HG03103 (cell line): Measurements from ENCODE around the gene C6orf136.
A peak's percentile ranks its signal among the peaks of the same experiment; 100 is the strongest.
"Not testable (repeated sequence)": the region's sequence is repeated elsewhere in the genome, so short reads cannot be mapped to it uniquely, and the experiment has no call there.

Experiments
- ATAC-seq: cut with Tn5 transposase; IDR thresholded peaks from one replicate; pipeline ENCODE4 v1.9.1; 2021; ENCODE audit warnings: low read depth; ENCODE audit not compliant: unreplicated experiment

Gene C6orf136

GRCh38 chr6:30646450-30647241, at the start of gene C6orf136:
Gene C6orf136, plus strand, starts transcription at chr6:30647133. Its CDS starts 99 bp downstream, at chr6:30647232.
- peak; percentile 30 for ATAC-seq

GRCh38 chr6:30597315-30598144, 49.4 kb upstream of the C6orf136 start:
- not testable (repeated sequence) for ATAC-seq

GRCh38 chr6:30598912-30599624, 47.9 kb upstream of the C6orf136 start:
- no peak for ATAC-seq

GRCh38 chr6:30599625-30600324, 47.2 kb upstream of the C6orf136 start:
- ATAC-seq = no peak

- ATAC-seq = no peak
Measured at GRCh38 chr6:30600451-30600961, 46.4 kb upstream of the C6orf136 start.

GRCh38 chr6:30601436-30601814, 45.5 kb upstream of the C6orf136 start:
- ATAC-seq = no peak

- ATAC-seq = no peak
Measured at GRCh38 chr6:30601815-30602641, 44.9 kb upstream of the C6orf136 start.

- no peak for ATAC-seq
Measured at GRCh38 chr6:30603961-30604360, 43.0 kb upstream of the C6orf136 start.

- no peak for ATAC-seq
Measured at GRCh38 chr6:30610065-30610464, 36.9 kb upstream of the C6orf136 start.

GRCh38 chr6:30611150-30611855, 35.6 kb upstream of the C6orf136 start:
- ATAC-seq = no peak

- no peak for ATAC-seq
Measured at GRCh38 chr6:30611856-30612194, 35.1 kb upstream of the C6orf136 start.

- ATAC-seq = no peak
Measured at GRCh38 chr6:30612213-30612612, 34.7 kb upstream of the C6orf136 start.

- no peak for ATAC-seq
Measured at GRCh38 chr6:30612687-30613248, 34.2 kb upstream of the C6orf136 start.

- ATAC-seq = no peak
Measured at GRCh38 chr6:30613251-30614043, 33.5 kb upstream of the C6orf136 start.

- no peak for ATAC-seq
Measured at GRCh38 chr6:30614044-30614842, 32.7 kb upstream of the C6orf136 start.

- ATAC-seq = no peak
Measured at GRCh38 chr6:30614843-30615218, 32.1 kb upstream of the C6orf136 start.
